Loucy (cell line): Measurements from ENCODE around the gene OR5A2.

Experiments
- H2AFZ ChIP-seq: fragments of 200-600 bp; sonication (generic); 2 replicates; pipeline ENCODE4 v1.6.0; 2016; ENCODE audit warnings: antibody characterized with exemption, mild to moderate bottlenecking, low read length, moderate library complexity
- H3F3A ChIP-seq: fragments of 200-600 bp; 2 replicates; pipeline ENCODE4 v1.6.0; 2016; ENCODE audit warnings: antibody characterized with exemption, low read depth, mild to moderate bottlenecking
- H3K27me3 ChIP-seq: fragments of 200-600 bp; sonication (generic); 2 replicates; pipeline ENCODE4 v1.6.1; 2014; ENCODE audit warnings: low read length, mild to moderate bottlenecking; ENCODE audit not compliant: insufficient read depth, poor library complexity, severe bottlenecking
- H3K36me3 ChIP-seq: fragments of 200-600 bp; sonication (generic); 2 replicates; pipeline ENCODE4 v1.6.1; 2016; ENCODE audit warnings: low read length; ENCODE audit not compliant: insufficient read depth
- H3K4me1 ChIP-seq: fragments of 200-600 bp; sonication (generic); 2 replicates; pipeline ENCODE4 v1.5.1; 2014; ENCODE audit warnings: low read length, mild to moderate bottlenecking; ENCODE audit not compliant: insufficient read depth, poor library complexity, severe bottlenecking
- H3K4me2 ChIP-seq: fragments of 200-600 bp; sonication (generic); 2 replicates; pipeline ENCODE4 v1.6.0; 2014; ENCODE audit warnings: antibody characterized with exemption, low read length, low read depth, mild to moderate bottlenecking; ENCODE audit not compliant: poor library complexity, severe bottlenecking
- H3K4me3 ChIP-seq: fragments of 200-600 bp; sonication (generic); 2 replicates; pipeline ENCODE4 v1.5.1; 2014; ENCODE audit warnings: low read length, mild to moderate bottlenecking, mixed read lengths; ENCODE audit not compliant: poor library complexity, severe bottlenecking
- H3K79me2 ChIP-seq: fragments of 200-600 bp; sonication (generic); 2 replicates; pipeline ENCODE4 v1.6.1; 2014; ENCODE audit warnings: low read length; ENCODE audit not compliant: insufficient read depth
- H3K9ac ChIP-seq: fragments of 200-600 bp; sonication (generic); 2 replicates; pipeline ENCODE4 v1.6.0; 2014; ENCODE audit warnings: mild to moderate bottlenecking, low read depth, low read length, moderate library complexity; ENCODE audit not compliant: poor library complexity, severe bottlenecking
- H3K9me2 ChIP-seq: fragments of 200-600 bp; sonication (generic); replicated peaks from 2 replicates; pipeline ENCODE4 v1.6.1; 2016; ENCODE audit warnings: low read depth, low read length, mixed read lengths
- H3K9me3 ChIP-seq: fragments of 200-600 bp; sonication (generic); 2 replicates; pipeline ENCODE4 v1.6.1; 2014; ENCODE audit warnings: mild to moderate bottlenecking, antibody characterized with exemption, low read length, low read depth; ENCODE audit not compliant: insufficient read depth
- H4K20me1 ChIP-seq: fragments of 200-600 bp; sonication (generic); 2 replicates; pipeline ENCODE4 v1.6.0; 2014; ENCODE audit warnings: antibody characterized with exemption, low read length, mild to moderate bottlenecking; ENCODE audit not compliant: insufficient read depth, poor library complexity, severe bottlenecking
- CTCF ChIP-seq: fragments of 200-600 bp; sonication (generic); conservative IDR thresholded peaks from 2 replicates; pipeline ENCODE4 v1.5.1; 2014; ENCODE audit warnings: mild to moderate bottlenecking, antibody characterized with exemption, low read length
- EZH2phosphoT487 ChIP-seq: fragments of 200-600 bp; IDR thresholded peaks from 2 replicates; pipeline ENCODE4 v1.6.1; 2018; ENCODE audit warnings: antibody characterized with exemption, mild to moderate bottlenecking, moderate library complexity, borderline replicate concordance

Gene OR5A2

GRCh38 chr11:59368238-59369022 lies 57.8 kb downstream of the OR5A2 start:
- H3K9me3 ChIP-seq = 0 out of 2 replicates have a peak, but pooled peaks cover 6% of the 10 kb centered on the region
- H3K4me2 ChIP-seq = peak overlapping the region; percentile 33
- no peak overlapping the region for H3K9ac ChIP-seq
- H3K79me2 ChIP-seq = no peaks in the 10 kb centered on the region
- no peak overlapping the region for H3K4me3 ChIP-seq
- no peaks in the 10 kb centered on the region for H4K20me1 ChIP-seq
- H2AFZ ChIP-seq = peak overlapping the region; percentile 76; the same call in 1 of the 2 replicates
- H3K27me3 ChIP-seq = no peaks in the 10 kb centered on the region
- H3K36me3 ChIP-seq = no peaks in the 10 kb centered on the region
- H3F3A ChIP-seq = no peaks in the 10 kb centered on the region
- no peaks in the 10 kb centered on the region for H3K9me2 ChIP-seq
- H3K4me1 ChIP-seq = peaks cover 9% of the 10 kb centered on the region
- TF ChIP-seq CTCF (no peak), EZH2phosphoT487 (no peak)
